GM12874 (cell line): ENCODE data around the gene BIRC6.

ENCODE experiments used
- CTCF ChIP-seq: IDR thresholded peaks from 2 replicates; pipeline ENCODE4 v1.5.1; 2011; ENCODE audit warnings: low read depth, mild to moderate bottlenecking, control low read depth, low read length, moderate library complexity; ENCODE audit not compliant: insufficient read depth

BIRC6 gene

GRCh38 chr2:32622570-32623310 lies 265.9 kb downstream of the BIRC6 start:
- TF ChIP-seq CTCF: no peak

- no peak for TF ChIP-seq CTCF
These were observed 266.5 kb downstream of the BIRC6 start for GRCh38 chr2:32623311-32623706.

- no peak for TF ChIP-seq CTCF
These were observed 268.0 kb downstream of the BIRC6 start for GRCh38 chr2:32624812-32625211.

- TF ChIP-seq CTCF: no peak
These were observed 269.9 kb downstream of the BIRC6 start for GRCh38 chr2:32626639-32627221.

GRCh38 chr2:32627441-32627813 lies 270.6 kb downstream of the BIRC6 start:
- TF ChIP-seq CTCF: no peak

- no peak for TF ChIP-seq CTCF
These were observed 271.2 kb downstream of the BIRC6 start, which contains the start of gene TTC27 for GRCh38 chr2:32627814-32628579. Gene TTC27, plus strand, starts transcription at chr2:32628050. Its CDS starts 243 bp downstream, at chr2:32628293.

- no peak for TF ChIP-seq CTCF
These were observed 275.3 kb downstream of the BIRC6 start for GRCh38 chr2:32632089-32632488.
